ENCODE results near the gene SLC9A9. TPM values are rescaled to one million over a fixed set of nuclear protein-coding genes. Genes with fewer than 3 reads are reported as not detected.

The SLC9A9 gene
- total RNA-seq, 4 donors from 2014 or later, result 2.1 to 40.4 (median 7.2) TPM

- TF ChIP-seq CTCF (IDR thresholded peaks at IDR 0.05) (no peak), POLR2A (IDR thresholded peaks at IDR 0.05) (no peak)
- no peaks in the 10 kb centered on the region for H3K4me1 ChIP-seq
- DNase-seq, result no peak
- no peaks in the 10 kb centered on the region for H3K36me3 ChIP-seq
- no peak overlapping the region for H3K4me3 ChIP-seq
- H3K9me3 ChIP-seq, result no peaks in the 10 kb centered on the region
- H3K27me3 ChIP-seq, result no peaks in the 10 kb centered on the region
- H3K27ac ChIP-seq, result no peak overlapping the region
Measured at GRCh38 chr3:143514109-143514508, 334.2 kb downstream of the SLC9A9 start.

GRCh38 chr3:143511174-143511879 is 336.9 kb downstream of the SLC9A9 start:
- no peaks in the 10 kb centered on the region for H3K4me1 ChIP-seq
- no peak for DNase-seq
- H3K4me3 ChIP-seq, result no peak overlapping the region
- no peaks in the 10 kb centered on the region for H3K9me3 ChIP-seq
- TF ChIP-seq CTCF (IDR thresholded peaks at IDR 0.05) (no peak), POLR2A (IDR thresholded peaks at IDR 0.05) (no peak)
- H3K27ac ChIP-seq, result no peak overlapping the region
- H3K27me3 ChIP-seq, result no peaks in the 10 kb centered on the region
- H3K36me3 ChIP-seq, result no peaks in the 10 kb centered on the region

- no peak for TF ChIP-seq CTCF (IDR thresholded peaks at IDR 0.05)
- TF ChIP-seq POLR2A (IDR thresholded peaks at IDR 0.05), result no peak
- no peaks in the 10 kb centered on the region for H3K9me3 ChIP-seq
- H3K4me3 ChIP-seq, result no peak overlapping the region
- H3K27me3 ChIP-seq, result no peaks in the 10 kb centered on the region
- no peaks in the 10 kb centered on the region for H3K36me3 ChIP-seq
- DNase-seq, result no peak
- H3K4me1 ChIP-seq, result no peaks in the 10 kb centered on the region
- H3K27ac ChIP-seq, result no peak overlapping the region
Measured at GRCh38 chr3:143510601-143511000, 337.7 kb downstream of the SLC9A9 start.

- no peak overlapping the region for H3K27ac ChIP-seq
- no peaks in the 10 kb centered on the region for H3K36me3 ChIP-seq
- DNase-seq, result no peak
- H3K4me1 ChIP-seq, result no peaks in the 10 kb centered on the region
- H3K4me3 ChIP-seq, result no peak overlapping the region
- H3K27me3 ChIP-seq, result no peaks in the 10 kb centered on the region
- TF ChIP-seq POLR2A (IDR thresholded peaks at IDR 0.05) (no peak), CTCF (IDR thresholded peaks at IDR 0.05) (no peak)
- H3K9me3 ChIP-seq, result no peaks in the 10 kb centered on the region
Measured at GRCh38 chr3:143507735-143508580, 340.3 kb downstream of the SLC9A9 start.

- Histone ChIP-seq H3K27me3 (no peaks in the 10 kb centered on the region), H3K4me1 (no peaks in the 10 kb centered on the region), H3K9me3 (no peaks in the 10 kb centered on the region), H3K4me3 (no peak overlapping the region), H3K36me3 (no peaks in the 10 kb centered on the region), H3K27ac (no peak overlapping the region)
- no peak for DNase-seq
- TF ChIP-seq CTCF (IDR thresholded peaks at IDR 0.05) (no peak), POLR2A (IDR thresholded peaks at IDR 0.05) (no peak)
Measured at GRCh38 chr3:143506190-143506589, 342.1 kb downstream of the SLC9A9 start.
